DMS53 (cell line): ENCODE results near the gene ZNF773.
"Not testable (repeated sequence)": the region's sequence is repeated elsewhere in the genome, so short reads cannot be mapped to it uniquely, and the experiment has no call there.

Experiments used
- DNase-seq: peaks from one replicate; lab custom pipeline; 2025; lab: John Stamatoyannopoulos, UW

Gene ZNF773

DNA sequence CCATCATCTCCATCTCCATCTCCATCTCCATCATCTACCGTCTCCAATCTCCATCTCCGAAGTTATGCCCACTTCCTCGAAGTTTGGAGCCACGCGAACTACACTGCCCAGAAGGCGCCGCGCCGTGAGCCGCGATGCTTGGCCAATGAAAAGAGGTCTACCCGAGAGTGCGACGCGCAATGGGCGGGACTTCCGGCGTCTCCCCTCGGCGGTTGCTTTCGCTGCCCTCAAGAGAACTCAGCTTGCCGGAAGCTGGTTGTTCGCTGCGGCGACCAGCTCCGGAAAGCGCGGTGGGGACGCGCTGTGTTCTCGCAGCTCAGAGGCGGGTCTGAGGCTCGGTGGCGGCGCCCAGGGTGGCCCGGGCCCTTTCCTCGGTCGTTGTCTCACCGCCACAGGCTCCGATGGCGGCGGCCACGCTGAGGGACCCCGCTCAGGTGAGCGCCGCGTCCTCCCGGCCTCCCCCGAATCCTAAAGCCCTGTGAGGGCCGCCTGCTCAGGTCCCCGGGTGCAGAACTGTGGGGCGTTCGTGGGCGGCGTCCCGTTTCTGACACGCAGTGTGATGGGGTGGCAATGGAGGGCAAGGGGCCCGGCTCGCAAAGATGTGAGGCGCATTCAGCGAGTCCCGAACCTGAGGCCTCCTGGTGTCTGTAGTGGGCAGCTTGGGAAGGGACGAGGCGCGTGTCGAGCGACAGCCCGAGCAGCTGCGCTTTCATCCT, at the start of gene ZNF773:
Gene ZNF773, plus strand, starts transcription at position 259 of the 716 bp plus-strand sequence. Its CDS starts 143 bp downstream, at position 402.
- not testable (repeated sequence) for DNase-seq

DNA sequence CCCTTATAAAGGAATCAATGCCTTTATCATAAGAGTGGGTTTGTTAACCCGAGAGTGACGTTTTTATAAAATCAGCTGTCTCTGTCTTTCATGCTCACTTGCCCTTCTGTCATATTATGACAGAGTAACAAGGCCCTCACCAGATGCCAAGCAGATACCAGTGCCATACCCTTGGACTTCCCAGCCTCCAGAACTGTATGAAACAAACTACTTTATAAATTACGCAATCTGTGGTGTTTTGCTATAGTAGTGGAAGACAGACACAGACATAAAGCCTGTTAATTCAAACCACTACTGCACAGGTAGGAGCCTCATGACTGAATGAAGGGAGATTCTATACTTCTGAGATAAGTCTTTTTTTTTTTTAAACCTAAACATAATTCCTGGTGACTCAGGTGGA, 47.4 kb upstream of the ZNF773 start:
- DNase-seq, result no peak

DNA sequence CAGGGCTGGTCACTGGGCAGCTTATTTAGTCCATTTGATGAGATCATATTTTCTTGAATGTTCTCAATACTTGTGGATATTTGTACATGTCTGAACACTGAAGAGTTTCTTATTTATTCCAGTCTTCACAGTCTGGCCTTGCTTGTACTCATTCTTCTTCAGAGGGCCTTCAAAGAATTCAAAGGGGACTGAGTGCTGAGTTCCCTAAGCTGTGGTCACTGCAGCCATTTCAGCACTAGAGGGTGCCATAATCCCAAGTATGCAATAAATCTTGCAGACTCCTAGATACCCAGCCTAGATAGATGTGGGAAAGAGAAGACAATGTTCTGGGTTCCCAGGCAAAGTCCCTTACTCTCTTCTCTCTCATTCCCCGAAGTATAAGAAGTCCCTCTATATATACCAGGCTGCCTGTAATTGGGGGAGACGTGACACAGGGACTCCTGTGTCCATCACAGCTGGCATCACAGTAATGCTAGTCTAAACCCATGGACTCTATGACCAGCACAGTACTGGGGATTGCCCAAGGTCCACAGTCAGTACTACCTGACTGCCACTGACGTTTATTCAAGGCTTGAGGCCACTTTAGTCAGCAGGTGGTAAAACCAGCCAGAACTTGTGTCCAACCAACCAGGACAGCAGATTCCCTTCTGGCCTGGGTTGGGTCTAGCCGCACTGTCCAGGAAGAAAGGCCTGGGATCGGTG, 33.9 kb upstream of the ZNF773 start:
- peak; percentile 84 for DNase-seq

DNA sequence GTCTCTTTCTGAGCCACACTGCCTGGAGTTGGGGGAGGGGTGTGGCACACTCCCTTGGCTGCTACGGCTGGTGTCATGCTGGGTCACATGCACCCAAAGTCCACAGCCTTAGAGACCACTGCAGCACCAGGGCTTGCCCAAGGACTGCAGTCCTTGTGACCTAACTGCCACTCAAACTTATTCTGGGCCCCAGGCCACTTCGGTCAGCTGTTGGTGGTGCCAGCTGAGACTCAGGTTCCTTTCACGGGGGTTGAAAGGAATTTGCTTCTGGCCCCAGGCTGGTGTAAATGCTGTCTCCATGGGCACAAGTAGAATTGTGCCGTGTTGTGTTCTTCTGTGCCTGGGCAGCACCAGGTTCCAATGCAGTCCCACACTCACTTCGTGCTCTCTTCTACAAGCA, 33.2 kb upstream of the ZNF773 start:
- no peak for DNase-seq

DNA sequence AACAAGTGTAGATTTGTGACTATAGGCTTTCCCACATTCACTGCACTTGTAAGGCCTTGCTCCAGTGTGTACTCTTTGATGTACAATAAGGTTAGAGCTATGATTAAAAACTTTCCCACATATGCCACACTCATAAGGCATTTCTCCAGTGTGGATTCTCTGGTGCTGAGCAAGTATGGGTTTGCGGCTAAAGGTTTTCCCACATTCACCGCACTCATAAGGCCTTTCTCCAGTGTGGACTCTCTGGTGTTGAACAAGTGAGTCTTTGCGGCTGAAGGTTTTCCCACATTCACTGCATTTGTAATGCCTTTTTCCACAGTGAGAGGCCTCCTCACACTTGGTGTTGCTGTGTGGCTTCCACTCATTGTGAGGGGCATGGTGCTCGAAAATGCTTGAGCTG, 26.1 kb upstream of the ZNF773 start:
- DNase-seq, result peak; percentile 6

DNA sequence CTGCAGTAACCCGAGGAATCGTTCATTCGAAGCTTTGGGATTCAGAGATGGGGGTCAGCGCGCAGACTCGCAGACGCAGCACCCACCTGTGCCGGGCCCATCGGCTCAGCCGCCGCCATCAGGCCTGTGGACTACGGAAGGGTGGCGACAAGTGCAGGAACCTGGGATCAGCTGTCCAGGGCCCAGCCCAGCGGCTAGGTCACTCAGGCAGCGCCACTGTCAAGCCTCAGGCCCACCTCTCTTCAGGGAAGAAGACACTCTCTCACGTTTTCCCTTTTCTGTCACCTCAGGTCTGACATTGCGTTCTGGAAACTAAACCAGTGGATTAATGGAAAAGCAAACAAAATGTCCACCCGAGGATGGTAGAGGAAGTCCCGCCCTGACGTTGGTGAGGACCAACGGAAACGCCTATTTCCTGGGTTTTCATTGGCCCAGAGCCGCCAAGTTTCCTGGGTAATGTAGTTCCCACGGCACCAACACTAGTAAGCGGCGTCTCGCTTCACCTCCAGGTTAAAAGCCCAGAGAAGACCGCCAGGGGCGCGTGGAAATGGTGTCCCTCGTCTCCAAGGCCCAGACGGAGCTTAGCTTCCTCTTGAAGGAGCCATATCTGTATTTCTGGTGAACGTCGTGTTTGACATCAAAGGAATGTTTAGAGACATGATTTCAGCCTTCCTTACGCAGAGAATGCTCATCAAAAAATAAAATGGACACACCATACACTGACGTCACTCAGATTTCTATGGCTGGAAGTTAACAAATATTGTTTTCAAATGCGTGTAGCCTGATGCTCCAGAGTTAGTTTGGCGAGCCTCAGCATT, 22.3 kb upstream of the ZNF773 start, which contains the start of gene ZNF772:
Gene ZNF772, minus strand, starts transcription at position 376 of the 818 bp plus-strand sequence. Its CDS starts 257 bp downstream, at position 119.
- peak; percentile 98 for DNase-seq

DNA sequence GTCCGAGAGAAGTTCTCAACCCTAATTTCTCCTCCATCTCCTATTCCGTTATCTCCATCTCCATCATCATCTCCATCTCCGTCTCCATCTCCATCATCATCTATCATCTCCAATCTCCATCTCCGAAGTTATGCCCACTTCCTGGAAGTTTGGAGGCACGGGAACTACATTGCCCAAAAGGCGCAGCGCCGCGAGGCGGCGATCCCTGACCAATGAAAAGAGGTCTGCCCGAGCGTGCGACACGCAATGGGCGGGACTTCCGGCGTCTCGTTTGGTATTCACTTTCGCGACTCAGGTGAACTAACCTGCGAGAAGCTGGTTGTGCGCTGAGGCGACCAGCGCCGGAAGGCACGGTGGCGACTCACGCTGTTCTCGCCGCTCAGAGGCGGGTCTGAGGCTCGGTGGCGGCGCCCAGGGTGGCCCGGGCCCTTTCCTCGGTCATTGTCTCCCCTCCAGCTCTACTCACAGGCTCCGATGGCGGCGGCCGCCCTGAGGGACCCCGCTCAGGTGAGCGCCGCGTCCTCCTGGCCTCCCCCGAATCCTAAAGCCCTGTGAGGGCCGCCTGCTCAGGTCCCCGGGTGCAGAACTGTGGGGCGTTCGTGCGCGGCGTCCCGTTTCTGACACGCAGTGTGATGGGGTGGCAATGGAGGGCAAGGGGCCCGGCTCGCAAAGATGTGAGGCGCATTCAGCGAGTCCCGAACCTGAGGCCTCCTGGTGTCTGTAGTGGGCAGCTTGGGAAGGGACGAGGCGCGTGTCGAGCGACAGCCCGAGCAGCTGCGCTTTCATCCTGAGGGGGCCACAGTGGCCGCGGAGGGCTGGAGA, 12.1 kb upstream of the ZNF773 start, which contains the start of gene ZNF419:
Gene ZNF419, plus strand, starts transcription at position 274 of the 822 bp plus-strand sequence. Its CDS starts 201 bp downstream, at position 475.
- peak; percentile 98 for DNase-seq

DNA sequence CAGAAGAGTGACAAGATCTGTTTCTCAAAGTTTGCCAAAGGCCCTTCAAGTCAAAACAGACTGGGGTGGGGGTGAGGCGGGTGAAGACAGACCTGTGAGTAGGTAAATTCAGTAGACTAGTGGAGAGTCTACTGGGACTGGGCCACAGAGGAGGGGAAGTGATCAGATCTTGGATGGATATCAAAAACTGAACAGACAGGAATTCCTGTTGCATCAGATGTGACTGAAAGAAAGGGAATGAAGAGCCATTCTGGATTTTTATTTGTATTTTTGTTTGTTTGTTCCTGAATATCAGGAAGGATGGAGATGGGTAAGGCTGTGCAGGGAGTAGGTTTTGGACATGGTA, 11.5 kb upstream of the ZNF773 start:
- not testable (repeated sequence) for DNase-seq

DNA sequence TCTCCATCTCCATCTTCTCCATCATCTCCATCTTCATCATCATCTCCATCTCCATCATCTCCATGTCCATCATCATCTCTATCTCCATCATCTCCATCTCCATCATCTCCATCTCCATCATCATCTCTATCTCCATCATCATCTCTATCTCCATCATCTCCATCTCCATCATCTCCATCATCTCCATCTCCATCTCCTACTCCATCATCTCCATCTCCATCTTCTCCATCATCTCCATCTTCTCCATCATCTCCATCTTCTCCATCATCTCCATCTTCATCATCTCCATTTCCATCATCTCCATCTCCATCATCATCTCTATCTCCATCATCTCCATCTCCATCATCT, 432 bp upstream of the ZNF773 start:
- not testable (repeated sequence) for DNase-seq

DNA sequence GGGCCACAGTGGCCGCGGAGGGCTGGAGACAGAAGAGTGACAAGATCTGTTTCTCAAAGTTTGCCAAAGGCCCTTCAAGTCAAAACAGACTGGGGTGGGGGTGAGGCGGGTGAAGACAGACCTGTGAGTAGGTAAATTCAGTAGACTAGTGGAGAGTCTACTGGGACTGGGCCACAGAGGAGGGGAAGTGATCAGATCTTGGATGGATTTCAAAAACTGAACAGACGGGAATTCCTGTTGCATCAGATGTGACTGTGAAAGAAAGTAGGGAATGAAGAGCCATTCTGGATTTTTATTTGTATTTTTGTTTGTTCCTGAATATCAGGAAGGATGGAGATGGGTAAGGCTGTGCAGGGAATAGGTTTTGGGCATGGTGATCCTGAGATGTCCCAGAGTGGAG, 662 bp downstream of the ZNF773 start:
- not testable (repeated sequence) for DNase-seq

DNA sequence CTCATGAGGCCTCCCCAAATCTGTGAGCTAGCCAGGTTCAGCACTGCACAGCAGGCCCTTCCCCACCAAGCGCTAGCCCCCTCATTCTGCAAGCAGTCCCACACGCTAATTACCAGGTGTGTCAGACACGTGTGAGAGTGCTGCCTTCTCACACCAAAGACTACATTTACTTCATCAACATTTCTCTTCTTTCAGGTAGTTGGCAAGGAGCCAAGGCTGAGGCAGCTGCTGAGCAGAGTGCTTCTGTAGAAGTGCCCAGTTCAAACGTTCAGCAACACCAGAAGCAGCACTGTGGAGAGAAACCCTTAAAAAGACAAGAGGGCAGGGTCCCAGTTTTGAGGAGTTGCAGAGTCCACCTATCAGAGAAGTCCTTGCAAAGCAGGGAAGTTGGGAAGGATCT, 6.4 kb downstream of the ZNF773 start:
- DNase-seq, result peak; percentile 73

DNA sequence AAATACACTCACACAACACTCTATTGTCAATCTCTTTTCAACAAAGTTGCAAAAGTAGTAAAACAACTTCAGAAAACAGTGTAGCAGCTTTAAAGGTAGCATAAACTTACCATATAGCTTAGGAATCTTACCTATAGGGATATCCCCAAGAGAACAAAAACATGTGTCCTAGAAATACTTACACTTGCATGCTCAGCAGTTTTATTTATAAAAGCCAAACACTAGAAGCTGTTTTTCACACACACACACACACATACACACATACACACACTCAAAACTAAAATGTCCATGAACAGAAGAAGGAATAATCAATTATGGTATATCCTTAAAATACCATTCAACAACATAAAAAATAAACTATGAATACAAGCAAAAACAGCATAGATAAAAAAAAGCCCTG, 11.7 kb downstream of the ZNF773 start:
- DNase-seq, result no peak

DNA sequence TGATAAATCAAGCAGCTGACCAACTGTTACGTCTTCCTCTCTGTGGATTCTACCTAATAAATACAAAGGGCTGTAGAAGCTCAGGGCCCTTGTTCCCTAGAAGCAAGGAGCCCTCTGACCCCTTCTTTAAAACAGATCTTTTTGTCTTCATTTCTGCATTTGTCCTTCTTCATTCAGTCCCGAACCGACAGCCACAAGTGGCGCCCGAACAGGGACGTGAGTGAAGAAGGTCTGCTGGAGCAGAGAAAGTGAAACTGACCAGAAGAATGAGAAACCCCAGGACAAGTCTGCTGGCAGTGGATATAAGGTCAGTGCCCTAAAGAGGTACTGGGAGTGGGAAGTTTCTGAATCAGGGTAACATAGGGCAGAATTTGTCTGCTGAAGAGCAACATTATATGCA, 13.1 kb downstream of the ZNF773 start:
- peak; percentile 15 for DNase-seq

DNA sequence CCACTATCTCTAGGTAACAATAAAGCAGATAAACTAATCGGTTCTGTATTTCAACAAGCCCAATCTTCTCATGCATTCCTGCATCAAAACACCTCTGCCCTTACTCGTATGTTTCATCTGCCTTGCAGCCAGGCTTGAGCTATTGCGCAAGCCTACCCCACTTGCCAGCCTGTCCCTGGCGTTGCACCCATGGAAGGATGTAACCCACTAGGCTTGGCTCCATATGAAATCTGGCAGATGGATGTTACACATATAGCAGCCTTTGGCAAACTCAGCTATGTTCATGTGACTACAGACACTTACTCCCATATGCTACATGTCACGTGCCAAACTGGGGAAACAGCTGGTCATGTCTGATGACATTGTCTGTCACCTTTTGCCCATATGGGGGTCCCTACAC, 15.5 kb downstream of the ZNF773 start:
- DNase-seq, result no peak

DNA sequence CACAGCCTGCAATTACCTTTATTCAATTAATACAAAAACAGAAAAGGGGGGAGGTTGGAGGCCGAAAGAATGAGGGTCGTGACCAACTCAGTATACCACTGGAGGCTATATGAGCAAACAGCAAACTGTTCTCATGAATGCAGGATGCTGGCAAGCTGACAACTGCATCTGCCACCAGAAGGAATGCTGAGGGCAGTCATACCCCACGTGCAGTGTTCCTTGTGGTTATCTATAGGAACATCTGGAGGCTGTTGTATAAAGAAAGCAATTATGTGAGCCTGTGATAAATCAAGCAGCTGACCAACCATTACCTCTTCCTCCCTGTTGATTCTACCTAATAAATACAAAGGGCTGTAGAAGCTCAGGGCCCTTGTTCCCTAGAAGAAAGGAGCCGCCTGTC, 18.3 kb downstream of the ZNF773 start:
- not testable (repeated sequence) for DNase-seq

DNA sequence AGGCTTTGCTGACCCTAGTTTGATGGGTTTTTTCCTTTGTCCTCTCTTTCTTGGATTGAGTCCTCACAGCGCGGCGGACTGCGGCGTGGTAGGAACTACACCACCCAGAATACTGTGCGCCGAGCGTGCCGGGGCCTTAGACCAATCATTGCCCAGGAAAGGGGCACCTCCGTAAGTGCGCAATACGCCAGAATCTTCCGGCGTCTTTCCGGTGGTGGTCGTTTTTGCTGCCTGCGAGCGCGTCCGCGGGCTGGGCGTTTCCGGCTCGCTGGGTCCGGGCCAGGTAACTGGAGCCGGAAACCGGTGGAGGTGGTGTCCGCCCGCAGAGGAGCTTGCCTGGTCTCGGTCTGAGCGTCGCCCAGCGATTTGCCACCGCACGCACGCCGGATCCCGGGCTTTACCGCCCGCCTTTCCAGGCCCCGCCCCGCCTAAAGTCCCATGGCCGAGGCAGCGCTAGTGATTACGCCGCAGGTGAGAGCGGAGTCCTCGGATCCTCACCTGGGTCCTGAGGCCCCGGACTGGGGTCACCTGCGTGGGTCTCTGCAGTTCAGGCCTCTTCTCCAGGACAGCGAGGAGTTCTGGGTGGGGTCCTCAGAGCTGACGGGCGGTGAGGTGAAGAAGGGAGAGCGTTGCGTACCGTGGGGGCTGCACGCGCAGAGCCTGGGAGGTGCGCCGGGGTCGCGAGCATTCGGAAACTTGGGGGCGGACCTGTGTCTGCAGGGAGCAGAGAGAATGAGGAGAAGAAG, 27.6 kb downstream of the ZNF773 start, which contains the start of gene ZNF549:
Gene ZNF549, plus strand, starts transcription at position 221 of the 746 bp plus-strand sequence. Its CDS starts 218 bp downstream, at position 439.
- DNase-seq, result peak; percentile 97

DNA sequence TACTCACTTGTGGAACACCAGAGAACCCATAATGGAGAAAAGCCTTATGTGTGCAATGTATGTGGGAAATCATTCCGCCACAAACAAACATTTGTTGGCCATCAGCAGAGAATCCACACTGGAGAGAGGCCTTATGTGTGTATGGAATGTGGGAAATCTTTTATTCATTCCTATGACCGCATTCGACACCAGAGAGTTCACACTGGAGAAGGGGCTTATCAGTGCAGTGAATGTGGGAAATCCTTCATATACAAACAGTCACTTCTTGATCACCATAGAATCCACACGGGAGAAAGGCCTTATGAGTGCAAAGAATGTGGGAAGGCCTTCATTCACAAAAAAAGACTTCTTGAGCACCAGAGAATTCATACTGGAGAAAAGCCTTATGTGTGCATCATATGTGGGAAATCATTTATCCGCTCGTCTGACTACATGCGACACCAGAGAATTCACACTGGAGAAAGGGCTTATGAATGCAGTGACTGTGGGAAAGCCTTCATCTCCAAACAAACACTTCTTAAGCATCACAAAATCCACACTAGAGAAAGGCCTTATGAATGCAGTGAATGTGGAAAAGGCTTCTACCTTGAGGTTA, 38.3 kb downstream of the ZNF773 start:
- DNase-seq, result no peak

DNA sequence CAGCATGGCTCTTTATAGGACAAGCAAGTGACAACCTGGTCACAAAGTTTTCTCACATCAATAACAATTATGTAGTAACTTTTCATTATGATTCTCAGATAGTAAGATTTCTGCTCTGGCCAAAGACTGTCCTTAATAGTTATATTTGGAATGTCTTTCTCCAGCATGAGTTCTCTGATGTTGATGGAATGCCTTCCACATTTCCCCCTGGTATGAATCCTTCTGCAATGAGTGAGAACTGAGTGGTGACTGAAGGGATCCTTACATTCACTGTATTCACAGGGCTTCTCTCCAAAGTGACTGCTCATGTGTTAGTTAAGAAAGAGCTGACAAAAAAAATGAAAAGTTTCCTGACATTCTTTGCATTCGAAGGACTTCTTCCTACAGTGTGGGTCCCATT, 46.8 kb downstream of the ZNF773 start:
- no peak for DNase-seq

DNA sequence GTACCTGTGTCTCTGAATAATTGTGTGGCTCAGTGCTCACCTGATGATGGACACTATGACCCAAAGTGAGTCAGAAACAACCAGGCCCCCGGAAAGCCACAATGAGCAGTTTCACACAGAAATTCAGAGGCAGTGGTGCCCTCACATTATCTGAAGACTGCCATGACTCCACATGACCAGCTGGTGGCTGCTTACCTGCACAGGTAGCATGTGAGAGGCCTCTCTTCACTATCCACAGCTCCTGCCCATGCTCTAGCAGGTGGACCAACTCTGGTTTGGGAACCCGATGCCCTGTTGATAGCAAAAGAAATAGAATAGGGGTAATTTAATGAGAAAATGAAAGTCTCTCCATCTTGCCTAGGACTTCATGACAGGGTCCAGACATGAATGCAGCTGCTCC, 52.7 kb downstream of the ZNF773 start:
- peak; percentile 15 for DNase-seq

DNA sequence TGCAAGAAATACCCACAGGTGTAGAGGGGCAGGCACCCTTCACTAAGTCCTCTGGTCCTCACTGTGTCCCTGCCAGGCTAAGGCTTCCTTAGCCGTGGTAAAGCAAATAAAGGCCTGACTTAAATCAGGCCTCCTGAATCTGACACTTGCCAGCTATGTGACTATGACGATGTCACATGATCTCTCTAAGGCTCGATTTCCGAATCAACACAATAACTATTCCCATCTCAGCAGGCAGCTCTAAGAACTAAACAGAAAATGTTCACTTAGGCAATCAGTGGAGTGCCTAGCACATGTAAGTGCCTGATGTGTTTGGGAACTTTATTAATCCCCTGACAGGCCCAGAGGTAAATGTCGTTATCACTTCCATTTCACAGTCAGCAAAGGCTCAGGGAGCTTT, 57.9 kb downstream of the ZNF773 start:
- no peak for DNase-seq
